Mesothelial cell of epicardium (in vitro differentiated cells): Measurements from ENCODE around the gene KDM4B. TPM values are rescaled to one million over a fixed set of nuclear protein-coding genes. Genes with fewer than 3 reads are reported as not detected.
A peak's percentile ranks its signal among the peaks of the same experiment; 100 is the strongest.

Source experiments
- DNase-seq, 2 experiments: peaks; one replicate each; pipeline ENCODE4 v3.0.0; 2021; ENCODE audit warnings: low spot score in 2 of 2; ENCODE audit not compliant: unreplicated experiment in 2 of 2
- H3K27ac Mint-ChIP-seq: 2 replicates; pipeline ENCODE4 v1.8.0; 2021; ENCODE audit warnings: mixed read lengths
- H3K27me3 Mint-ChIP-seq: 2 replicates; pipeline ENCODE4 v1.8.0; 2021; ENCODE audit warnings: low read depth, mixed read lengths
- H3K36me3 Mint-ChIP-seq: 2 replicates; pipeline ENCODE4 v1.8.0; 2021; ENCODE audit warnings: mixed read lengths
- H3K4me1 Mint-ChIP-seq: 2 replicates; pipeline ENCODE4 v1.8.0; 2021; ENCODE audit warnings: mixed read lengths
- H3K4me3 Mint-ChIP-seq: 2 replicates; pipeline ENCODE4 v1.8.0; 2021; ENCODE audit warnings: mild to moderate bottlenecking, moderate library complexity, mixed read lengths
- H3K9me3 Mint-ChIP-seq: 2 replicates; pipeline ENCODE4 v1.8.0; 2021; ENCODE audit warnings: mixed read lengths
- total RNA-seq: library from RNA; stranded (reverse); gene quantifications from 3 replicates; pipeline ENCODE4 v1.2.1, GENCODE V29; 2021
- TF ChIP-seq, protein P1 (sequence below): fragments of 200-600 bp; sonication (generic); IDR thresholded peaks from one replicate; pipeline ENCODE4 v1.5.0; 2021; ENCODE audit warnings: antibody characterized with exemption; ENCODE audit not compliant: unreplicated experiment

Gene KDM4B
- total RNA-seq, 1 donor from 2014 or later = 80.5 TPM

DNA sequence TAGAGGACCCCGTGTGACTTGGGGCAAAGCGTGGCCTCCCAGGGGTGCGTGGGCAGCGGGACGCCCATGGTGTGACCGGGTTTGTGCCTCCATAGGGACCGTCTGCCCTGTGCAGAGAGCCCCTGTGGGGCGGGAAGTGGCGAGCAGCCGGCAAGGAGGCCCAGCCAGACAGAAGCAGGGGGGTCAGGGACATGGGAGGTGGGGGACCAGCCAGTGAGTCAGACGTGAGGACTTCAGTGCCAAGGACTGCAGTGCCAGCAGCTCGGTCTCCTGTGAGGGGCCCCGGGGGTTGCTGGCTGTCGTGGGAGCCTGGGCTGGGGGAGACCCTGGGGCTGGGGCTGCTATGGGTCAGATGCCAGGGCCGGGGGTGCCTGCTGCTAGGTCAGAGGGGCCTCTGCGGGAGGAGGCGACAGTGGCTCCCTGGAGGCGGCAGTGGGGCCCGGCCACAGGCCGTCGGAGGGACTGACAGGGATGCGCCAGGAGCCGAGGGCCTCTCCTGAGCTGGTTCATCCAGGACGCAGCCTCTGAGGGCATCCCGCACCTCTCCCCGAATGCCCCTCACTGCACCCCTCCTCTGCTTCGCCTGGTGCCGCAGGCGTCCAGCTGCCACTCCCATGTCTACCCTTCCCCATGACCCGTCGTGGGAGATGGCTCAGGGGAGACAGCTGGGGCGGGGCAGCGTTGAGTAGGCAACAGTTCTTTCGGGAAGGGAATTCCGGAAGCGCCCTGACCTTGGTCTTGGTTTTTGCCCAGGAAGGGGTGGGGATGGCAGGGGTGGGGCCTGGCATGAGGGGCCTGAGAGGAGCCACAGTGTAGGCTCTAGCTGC is 80.0 kb downstream of the KDM4B start:
- Mint-ChIP-seq H3K27me3 (no peaks in the 10 kb centered on the region), H3K4me3 (no peak overlapping the region), H3K9me3 (no peaks in the 10 kb centered on the region), H3K36me3 (peaks cover 9% of the 10 kb centered on the region), H3K4me1 (peaks cover 10% of the 10 kb centered on the region), H3K27ac (no peak overlapping the region)
- TF ChIP-seq, protein P1, sequence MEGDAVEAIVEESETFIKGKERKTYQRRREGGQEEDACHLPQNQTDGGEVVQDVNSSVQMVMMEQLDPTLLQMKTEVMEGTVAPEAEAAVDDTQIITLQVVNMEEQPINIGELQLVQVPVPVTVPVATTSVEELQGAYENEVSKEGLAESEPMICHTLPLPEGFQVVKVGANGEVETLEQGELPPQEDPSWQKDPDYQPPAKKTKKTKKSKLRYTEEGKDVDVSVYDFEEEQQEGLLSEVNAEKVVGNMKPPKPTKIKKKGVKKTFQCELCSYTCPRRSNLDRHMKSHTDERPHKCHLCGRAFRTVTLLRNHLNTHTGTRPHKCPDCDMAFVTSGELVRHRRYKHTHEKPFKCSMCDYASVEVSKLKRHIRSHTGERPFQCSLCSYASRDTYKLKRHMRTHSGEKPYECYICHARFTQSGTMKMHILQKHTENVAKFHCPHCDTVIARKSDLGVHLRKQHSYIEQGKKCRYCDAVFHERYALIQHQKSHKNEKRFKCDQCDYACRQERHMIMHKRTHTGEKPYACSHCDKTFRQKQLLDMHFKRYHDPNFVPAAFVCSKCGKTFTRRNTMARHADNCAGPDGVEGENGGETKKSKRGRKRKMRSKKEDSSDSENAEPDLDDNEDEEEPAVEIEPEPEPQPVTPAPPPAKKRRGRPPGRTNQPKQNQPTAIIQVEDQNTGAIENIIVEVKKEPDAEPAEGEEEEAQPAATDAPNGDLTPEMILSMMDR = no peak
- DNase-seq = no peak

DNA sequence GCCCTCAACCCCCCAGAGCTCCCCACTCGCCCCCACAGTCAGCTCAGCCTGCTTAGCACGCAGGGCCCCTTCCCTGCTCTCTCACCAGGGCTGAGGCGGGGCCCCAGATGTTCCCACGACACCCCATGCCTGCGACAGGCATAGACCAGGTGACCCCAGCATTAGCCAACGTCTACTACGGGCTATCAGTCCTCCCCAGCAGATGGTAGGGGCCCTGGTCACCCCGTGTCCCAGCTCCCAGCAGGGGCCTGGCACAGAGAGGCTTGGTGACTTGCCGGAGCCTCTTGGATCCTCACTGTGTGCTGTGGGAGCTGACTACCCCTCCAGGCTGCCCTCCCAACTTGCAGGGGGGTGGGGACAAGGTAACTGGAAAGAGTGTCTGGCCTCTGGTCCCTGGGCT is 80.6 kb downstream of the KDM4B start:
- Mint-ChIP-seq H3K27ac (no peak overlapping the region), H3K4me1 (peaks cover 10% of the 10 kb centered on the region), H3K4me3 (no peak overlapping the region), H3K27me3 (no peaks in the 10 kb centered on the region), H3K9me3 (no peaks in the 10 kb centered on the region), H3K36me3 (peaks cover 6% of the 10 kb centered on the region)
- TF ChIP-seq, protein P1 = no peak
- DNase-seq = no peak

DNA sequence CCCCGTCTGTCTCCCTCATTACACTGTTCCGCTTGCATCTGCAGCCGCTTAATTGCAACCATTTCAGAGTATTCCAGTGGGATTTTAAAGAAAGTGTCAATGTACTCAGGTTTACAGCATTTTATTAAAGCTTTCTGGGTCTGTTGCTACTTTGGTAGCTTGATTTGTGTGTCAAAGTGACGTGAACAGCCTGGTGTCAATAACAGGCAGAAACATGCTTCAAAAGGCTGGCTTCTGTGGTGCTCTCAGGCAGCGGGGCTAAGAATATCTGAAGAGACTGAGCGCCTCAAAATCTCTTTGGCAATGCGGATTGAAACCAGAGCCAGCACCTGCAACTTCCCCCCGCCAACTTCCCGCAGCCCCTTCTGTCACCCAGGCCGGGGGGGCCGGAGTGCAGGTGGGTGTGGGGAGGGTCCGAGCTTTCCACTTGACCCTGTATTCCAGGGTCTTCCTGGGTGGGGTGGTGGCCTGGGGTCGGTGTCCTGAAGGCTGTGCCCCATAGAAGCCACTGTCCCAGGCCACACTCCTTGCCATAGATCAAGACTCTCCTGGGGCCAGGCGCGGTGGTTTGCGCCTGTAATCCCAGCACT is 81.2 kb downstream of the KDM4B start:
- DNase-seq = no peak
- Mint-ChIP-seq H3K9me3 (no peaks in the 10 kb centered on the region), H3K4me1 (peaks cover 10% of the 10 kb centered on the region), H3K27me3 (no peaks in the 10 kb centered on the region), H3K4me3 (no peak overlapping the region), H3K36me3 (peaks cover 5% of the 10 kb centered on the region), H3K27ac (peak overlapping the region; percentile 30)
- TF ChIP-seq, protein P1 = no peak

DNA sequence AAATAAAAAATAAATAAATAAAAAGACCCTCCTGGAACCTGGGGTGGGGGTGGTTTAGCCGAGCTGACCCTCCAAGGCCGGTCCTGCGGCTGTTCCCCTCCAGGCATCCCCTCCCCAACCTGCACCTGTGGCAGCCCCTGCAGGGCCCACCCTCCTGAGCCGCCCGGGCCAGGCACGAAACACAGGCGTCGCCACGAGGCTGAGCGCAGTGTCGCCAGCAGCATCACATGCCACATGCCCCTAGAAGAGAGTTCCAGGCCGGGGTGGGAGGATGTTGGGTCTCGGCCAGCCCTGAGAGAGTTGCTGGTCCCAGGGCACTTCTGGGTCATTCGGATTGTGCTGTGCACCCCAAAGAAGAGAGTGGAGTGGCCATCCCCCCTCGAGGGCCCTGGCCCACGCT is 82.0 kb downstream of the KDM4B start:
- peaks cover 10% of the 10 kb centered on the region for H3K4me1 Mint-ChIP-seq
- TF ChIP-seq, protein P1 = no peak
- H3K27me3 Mint-ChIP-seq = no peaks in the 10 kb centered on the region
- H3K4me3 Mint-ChIP-seq = no peak overlapping the region
- no peaks in the 10 kb centered on the region for H3K9me3 Mint-ChIP-seq
- DNase-seq = no peak
- H3K36me3 Mint-ChIP-seq = peaks cover 4% of the 10 kb centered on the region
- H3K27ac Mint-ChIP-seq = no peak overlapping the region

DNA sequence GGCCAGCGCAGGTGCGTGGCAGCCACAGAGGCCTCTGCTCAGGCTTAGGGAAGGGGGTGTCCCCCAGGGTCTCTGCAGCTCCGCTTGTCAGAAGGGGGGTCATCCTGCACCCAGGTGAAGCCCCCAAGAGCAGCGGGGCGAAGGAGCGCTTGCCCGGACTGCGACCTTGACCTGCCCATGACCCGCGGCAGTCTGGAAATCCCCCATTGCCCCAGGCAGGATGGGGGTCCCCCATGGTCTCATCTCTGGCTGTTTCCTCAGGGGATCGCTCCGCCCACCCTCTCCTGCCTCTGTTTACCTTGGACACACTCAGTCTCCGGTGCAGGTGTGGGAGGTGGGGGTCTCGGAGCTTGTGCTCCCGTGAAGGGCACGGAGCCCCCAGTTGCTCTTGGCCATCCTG is 82.7 kb downstream of the KDM4B start:
- DNase-seq = no peak
- Mint-ChIP-seq H3K36me3 (peaks cover 6% of the 10 kb centered on the region), H3K27me3 (no peaks in the 10 kb centered on the region), H3K4me1 (peaks cover 10% of the 10 kb centered on the region), H3K27ac (no peak overlapping the region), H3K9me3 (no peaks in the 10 kb centered on the region), H3K4me3 (no peak overlapping the region)
- TF ChIP-seq, protein P1 = no peak
